ENCODE results near the gene SEPTIN1.

SEPTIN1 gene

DNA sequence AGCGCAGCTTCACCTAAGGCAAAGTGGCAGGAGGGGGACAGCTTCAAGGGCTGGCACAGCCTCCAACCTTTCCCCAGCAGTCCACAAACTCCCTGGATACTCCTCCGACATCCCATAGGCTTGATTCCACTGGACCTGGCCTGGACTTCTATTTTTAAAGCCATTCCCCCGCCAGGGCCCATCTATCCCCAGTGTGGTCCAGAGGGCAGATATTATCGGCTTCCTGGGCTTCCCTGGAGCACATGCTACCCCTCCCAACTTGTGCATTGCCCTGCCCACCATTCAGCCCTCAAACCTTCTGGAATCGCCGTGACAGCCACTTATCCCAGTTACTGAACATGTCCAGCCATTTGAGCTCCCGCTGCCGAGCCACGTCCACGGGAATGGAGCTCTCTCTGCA lies 17.2 kb downstream of the SEPTIN1 start:
- TF ChIP-seq, protein P1, sequence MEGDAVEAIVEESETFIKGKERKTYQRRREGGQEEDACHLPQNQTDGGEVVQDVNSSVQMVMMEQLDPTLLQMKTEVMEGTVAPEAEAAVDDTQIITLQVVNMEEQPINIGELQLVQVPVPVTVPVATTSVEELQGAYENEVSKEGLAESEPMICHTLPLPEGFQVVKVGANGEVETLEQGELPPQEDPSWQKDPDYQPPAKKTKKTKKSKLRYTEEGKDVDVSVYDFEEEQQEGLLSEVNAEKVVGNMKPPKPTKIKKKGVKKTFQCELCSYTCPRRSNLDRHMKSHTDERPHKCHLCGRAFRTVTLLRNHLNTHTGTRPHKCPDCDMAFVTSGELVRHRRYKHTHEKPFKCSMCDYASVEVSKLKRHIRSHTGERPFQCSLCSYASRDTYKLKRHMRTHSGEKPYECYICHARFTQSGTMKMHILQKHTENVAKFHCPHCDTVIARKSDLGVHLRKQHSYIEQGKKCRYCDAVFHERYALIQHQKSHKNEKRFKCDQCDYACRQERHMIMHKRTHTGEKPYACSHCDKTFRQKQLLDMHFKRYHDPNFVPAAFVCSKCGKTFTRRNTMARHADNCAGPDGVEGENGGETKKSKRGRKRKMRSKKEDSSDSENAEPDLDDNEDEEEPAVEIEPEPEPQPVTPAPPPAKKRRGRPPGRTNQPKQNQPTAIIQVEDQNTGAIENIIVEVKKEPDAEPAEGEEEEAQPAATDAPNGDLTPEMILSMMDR (IDR thresholded peaks at IDR 0.05; ENCODE audit: unreplicated experiment in 3 of 3): no peak
- H3K36me3 Mint-ChIP-seq (ENCODE audit: low read depth): peaks cover 50% of the 10 kb centered on the region
- no peaks in the 10 kb centered on the region for H3K27me3 Mint-ChIP-seq (ENCODE audit: low read depth)
- H3K9me3 Mint-ChIP-seq: no peaks in the 10 kb centered on the region
- peaks cover 30% of the 10 kb centered on the region for H3K4me1 Mint-ChIP-seq
- H3K27ac Mint-ChIP-seq: no peak overlapping the region
- H3K4me3 Mint-ChIP-seq: peak overlapping the region in 1 of 3 experiments; percentile 25

- Mint-ChIP-seq H3K27ac (no peak overlapping the region), H3K36me3 (ENCODE audit: low read depth) (peaks cover 51% of the 10 kb centered on the region), H3K4me1 (peaks cover 10% of the 10 kb centered on the region), H3K27me3 (ENCODE audit: low read depth) (no peaks in the 10 kb centered on the region), H3K9me3 (no peaks in the 10 kb centered on the region), H3K4me3 (peak overlapping the region in 1 of 3 experiments; percentile 26)
- TF ChIP-seq, protein P1 (IDR thresholded peaks at IDR 0.05; ENCODE audit: unreplicated experiment in 3 of 3): no peak
These were observed 21.2 kb downstream of the SEPTIN1 start for GRCh38 chr16:30361180-30361579.

DNA sequence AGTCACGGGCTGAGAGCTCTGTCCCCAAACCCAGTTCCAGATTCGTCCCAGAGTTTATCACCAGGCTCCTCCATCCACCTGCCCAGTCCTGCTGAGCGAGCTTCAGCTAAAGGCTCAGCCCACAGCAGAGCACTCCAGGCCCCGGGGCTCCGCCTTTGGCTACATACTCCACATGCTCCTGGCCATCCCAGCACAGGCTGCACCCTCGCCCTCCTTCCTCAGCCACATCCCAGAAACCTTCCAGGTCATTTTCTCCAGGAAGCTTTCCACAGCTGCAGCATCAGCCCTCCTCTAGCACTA lies 22.5 kb downstream of the SEPTIN1 start:
- Mint-ChIP-seq H3K27me3 (ENCODE audit: low read depth) (no peaks in the 10 kb centered on the region), H3K36me3 (ENCODE audit: low read depth) (peaks cover 46% of the 10 kb centered on the region), H3K4me3 (no peak overlapping the region), H3K27ac (no peak overlapping the region), H3K9me3 (no peaks in the 10 kb centered on the region), H3K4me1 (peaks cover 11% of the 10 kb centered on the region)
- TF ChIP-seq, protein P1 (IDR thresholded peaks at IDR 0.05; ENCODE audit: unreplicated experiment in 3 of 3): no peak

GRCh38 chr16:30358990-30359870 lies 23.1 kb downstream of the SEPTIN1 start:
- Mint-ChIP-seq H3K36me3 (ENCODE audit: low read depth) (peaks cover 45% of the 10 kb centered on the region), H3K27me3 (ENCODE audit: low read depth) (no peaks in the 10 kb centered on the region), H3K4me1 (peaks cover 16% of the 10 kb centered on the region), H3K9me3 (no peaks in the 10 kb centered on the region), H3K4me3 (no peak overlapping the region), H3K27ac (no peak overlapping the region)
- TF ChIP-seq, protein P1 (IDR thresholded peaks at IDR 0.05; ENCODE audit: unreplicated experiment in 3 of 3): no peak

DNA sequence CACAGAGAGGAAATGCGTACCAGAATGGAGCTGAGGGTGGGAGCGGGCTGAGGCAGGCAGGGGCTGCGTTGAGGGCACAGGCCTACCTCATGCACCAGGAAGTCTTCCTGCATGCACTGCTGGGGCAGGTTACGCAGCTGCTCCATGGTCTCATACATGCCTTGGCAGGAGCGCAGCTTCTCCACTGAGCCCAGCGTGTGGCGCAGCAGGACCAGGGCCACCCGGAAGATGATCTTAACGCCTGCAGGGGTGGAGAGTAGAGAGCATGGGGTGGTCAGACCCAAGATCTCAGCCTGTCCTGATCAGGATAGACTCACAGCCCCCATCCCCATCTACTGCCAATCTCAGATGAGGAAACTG lies 23.8 kb downstream of the SEPTIN1 start:
- H3K36me3 Mint-ChIP-seq (ENCODE audit: low read depth): peaks cover 44% of the 10 kb centered on the region
- H3K4me3 Mint-ChIP-seq: no peak overlapping the region
- TF ChIP-seq, protein P1 (IDR thresholded peaks at IDR 0.05; ENCODE audit: unreplicated experiment in 3 of 3): no peak
- peaks cover 18% of the 10 kb centered on the region for H3K4me1 Mint-ChIP-seq
- H3K27ac Mint-ChIP-seq: no peak overlapping the region
- H3K9me3 Mint-ChIP-seq: no peaks in the 10 kb centered on the region
- H3K27me3 Mint-ChIP-seq (ENCODE audit: low read depth): no peaks in the 10 kb centered on the region
